ENCODE measurements around the gene LLGL1. TPM values are rescaled to one million over a fixed set of nuclear protein-coding genes. Genes with fewer than 3 reads are reported as not detected.

Gene LLGL1
- total and polyA plus RNA-seq, 8 donors = 3.4 to 8.4 (median 5.0) TPM

- no peak for TF ChIP-seq CTCF (IDR thresholded peaks at IDR 0.05)
- intact Hi-C loops (cut with DNase I) = no loop called here
- H3K27ac ChIP-seq = peak overlapping the region; percentile 23 to 70 (median 44)
- H3K4me3 ChIP-seq = no peak overlapping the region
- H3K9me3 ChIP-seq = no peaks in the 10 kb centered on the region
- H3K4me1 ChIP-seq = peaks cover 36 to 57% (median 43%) of the 10 kb centered on the region in 3 donors
- FAIRE-seq = no peak
- peak; percentile 76 to 87 (median 80) for ATAC-seq
- H3K27me3 ChIP-seq = no peaks in the 10 kb centered on the region
- H3K36me3 ChIP-seq = peaks cover 4 to 13% (median 5%) of the 10 kb centered on the region in 3 donors
- WGBS, 2 donors = 3 to 12% methylated on average over 3 of the region's 3 CpGs
- DNase-seq = peak; percentile 63 to 87 (median 82)
These were observed 34.2 kb upstream of the LLGL1 start for GRCh38 chr17:18191236-18191667.

GRCh38 chr17:18191967-18192366, 33.5 kb upstream of the LLGL1 start:
- WGBS, 2 donors = 74 to 85% methylated on average over 2 of the region's 2 CpGs

GRCh38 chr17:18194394-18194793, 31.0 kb upstream of the LLGL1 start:
- Histone ChIP-seq H3K27ac (no peak overlapping the region), H3K9me3 (no peaks in the 10 kb centered on the region), H3K27me3 (no peaks in the 10 kb centered on the region), H3K4me3 (no peak overlapping the region), H3K4me1 (peaks cover 21 to 26% (median 25%) of the 10 kb centered on the region in 3 donors), H3K36me3 (peaks cover 5 to 21% (median 10%) of the 10 kb centered on the region in 3 donors)
- intact Hi-C loops (cut with DNase I) = no loop called here
- FAIRE-seq (no peak), DNase-seq (no peak), ATAC-seq (no peak)
- TF ChIP-seq CTCF (IDR thresholded peaks at IDR 0.05) = no peak
- 92 to 100% methylated on average over 4 of the region's 4 CpGs for WGBS, 2 donors

More at GRCh38 chr17:18191967-18192366, 33.5 kb upstream of the LLGL1 start:
- Histone ChIP-seq H3K27ac (peak overlapping the region in 3 of 4 donors; percentile 13 to 70 (median 57)), H3K4me3 (no peak overlapping the region), H3K27me3 (no peaks in the 10 kb centered on the region), H3K4me1 (peaks cover 36 to 50% (median 40%) of the 10 kb centered on the region in 3 donors), H3K36me3 (peaks cover 5 to 21% (median 10%) of the 10 kb centered on the region in 3 donors), H3K9me3 (no peaks in the 10 kb centered on the region)
- ATAC-seq (no peak), FAIRE-seq (no peak), DNase-seq (no peak)
- intact Hi-C loops (cut with DNase I) = no loop called here
- no peak for TF ChIP-seq CTCF (IDR thresholded peaks at IDR 0.05)

GRCh38 chr17:18194804-18195203, 30.6 kb upstream of the LLGL1 start:
- Histone ChIP-seq H3K27ac (no peak overlapping the region), H3K27me3 (no peaks in the 10 kb centered on the region), H3K9me3 (no peaks in the 10 kb centered on the region), H3K36me3 (peaks cover 5 to 21% (median 10%) of the 10 kb centered on the region in 3 donors), H3K4me3 (no peak overlapping the region), H3K4me1 (peaks cover 18 to 22% (median 21%) of the 10 kb centered on the region in 3 donors)
- TF ChIP-seq CTCF (IDR thresholded peaks at IDR 0.05) = no peak
- FAIRE-seq (no peak), ATAC-seq (no peak), DNase-seq (no peak)
- intact Hi-C loops (cut with DNase I) = no loop called here
- WGBS, 2 donors = 81 to 85% methylated on average over 4 of the region's 4 CpGs

- 82 to 86% methylated on average over 5 of the region's 5 CpGs for WGBS, 2 donors
- Histone ChIP-seq H3K36me3 (peaks cover 5 to 21% (median 10%) of the 10 kb centered on the region in 3 donors), H3K27ac (no peak overlapping the region), H3K9me3 (no peaks in the 10 kb centered on the region), H3K27me3 (no peaks in the 10 kb centered on the region), H3K4me1 (peaks cover 14 to 18% (median 17%) of the 10 kb centered on the region in 3 donors), H3K4me3 (no peak overlapping the region)
- DNase-seq = no peak
- no peak for FAIRE-seq
- intact Hi-C loops (cut with DNase I) = no loop called here
- no peak for ATAC-seq
- TF ChIP-seq CTCF (IDR thresholded peaks at IDR 0.05) = no peak
These were observed 30.2 kb upstream of the LLGL1 start for GRCh38 chr17:18195246-18195645.

Data from pancreas (tissue), 10 donors.